ENCODE data around the gene ZNF407.

The ZNF407 gene

GRCh38 chr18:74715306-74715705 is 117.6 kb downstream of the ZNF407 start:
- Histone ChIP-seq H3K9me3 (no peaks in the 10 kb centered on the region), H3K27me3 (ENCODE audit: low read depth) (no peaks in the 10 kb centered on the region), H3K36me3 (replicated peaks) (no peaks in the 10 kb centered on the region), H3K4me1 (peaks cover 6% of the 10 kb centered on the region), H3K4me3 (no peak overlapping the region)
- DNase-seq (ENCODE audit: low spot score in 2 of 2): no peak
- in situ Hi-C loops (cut with MboI; ENCODE audit: low sequenced_read_pairs): no loop called here

DNA sequence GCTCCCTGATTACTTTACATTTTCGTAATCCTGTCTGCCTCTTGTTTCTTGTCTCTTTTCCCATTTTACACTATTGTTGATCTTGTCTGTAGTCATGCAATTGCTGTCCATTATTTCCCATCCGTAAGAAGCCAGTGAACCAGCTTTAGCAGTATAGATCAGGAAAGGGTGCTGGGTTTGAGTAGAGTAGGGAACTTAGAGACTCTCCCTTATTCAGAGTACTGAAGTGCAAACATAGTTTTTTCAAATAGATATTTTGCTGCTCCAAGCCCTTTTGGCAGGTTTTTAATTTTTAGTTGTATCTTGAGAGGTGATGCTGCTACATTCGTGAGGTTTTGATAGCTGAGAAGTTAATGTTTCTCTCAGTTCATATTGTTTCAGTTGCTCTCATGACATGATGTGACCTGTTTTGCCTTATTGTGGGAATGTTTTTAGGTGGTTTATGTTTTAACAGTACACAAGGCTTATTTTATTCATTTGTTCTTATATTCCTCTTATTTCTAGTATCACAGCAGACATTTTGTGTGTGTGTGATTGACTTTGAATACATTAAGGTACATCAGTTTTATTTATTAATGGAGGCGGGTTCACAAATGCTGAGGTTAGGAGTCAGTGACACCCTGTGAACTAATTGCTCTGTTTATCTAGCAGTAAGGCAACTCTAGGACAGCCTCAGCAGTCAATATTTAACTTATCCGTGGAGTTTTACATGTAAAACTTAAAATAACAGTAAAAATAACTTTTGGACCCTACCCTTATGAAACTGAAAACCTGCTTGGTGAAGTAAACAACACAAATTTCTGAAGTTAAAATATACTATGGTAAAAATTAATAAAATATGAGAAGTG is 118.4 kb downstream of the ZNF407 start:
- no peak for DNase-seq (ENCODE audit: low spot score in 2 of 2)
- Histone ChIP-seq H3K9me3 (no peaks in the 10 kb centered on the region), H3K4me1 (peaks cover 6% of the 10 kb centered on the region), H3K27me3 (ENCODE audit: low read depth) (no peaks in the 10 kb centered on the region), H3K4me3 (no peak overlapping the region), H3K36me3 (replicated peaks) (no peaks in the 10 kb centered on the region)
- in situ Hi-C loops (cut with MboI; ENCODE audit: low sequenced_read_pairs): no loop called here

DNA sequence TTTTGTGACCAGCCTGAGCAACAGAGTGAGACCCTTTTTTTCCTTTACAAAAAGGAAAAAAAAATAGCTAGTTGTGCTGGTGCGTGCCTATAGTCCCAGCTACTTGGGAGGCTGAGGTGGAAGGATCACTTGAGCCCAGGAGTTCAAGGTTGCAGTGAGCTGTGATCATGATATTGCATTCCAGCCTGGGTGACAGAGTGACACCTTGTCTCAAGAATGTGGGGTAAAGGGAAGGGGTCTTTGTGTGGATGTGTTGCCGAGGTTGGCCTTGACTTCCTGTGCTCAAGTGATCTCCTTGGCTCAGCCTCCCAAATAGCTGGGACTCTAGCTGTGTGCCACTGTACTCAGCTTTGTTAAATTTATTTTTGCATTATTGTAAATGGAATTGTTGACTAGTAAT is 120.6 kb downstream of the ZNF407 start:
- in situ Hi-C loops (cut with MboI; ENCODE audit: low sequenced_read_pairs): no loop called here
- no peaks in the 10 kb centered on the region for H3K36me3 ChIP-seq (replicated peaks)
- H3K9me3 ChIP-seq: no peaks in the 10 kb centered on the region
- no peak overlapping the region for H3K4me3 ChIP-seq
- H3K27me3 ChIP-seq (ENCODE audit: low read depth): no peaks in the 10 kb centered on the region
- DNase-seq (ENCODE audit: low spot score in 2 of 2): no peak
- H3K4me1 ChIP-seq: peaks cover 6% of the 10 kb centered on the region

DNA sequence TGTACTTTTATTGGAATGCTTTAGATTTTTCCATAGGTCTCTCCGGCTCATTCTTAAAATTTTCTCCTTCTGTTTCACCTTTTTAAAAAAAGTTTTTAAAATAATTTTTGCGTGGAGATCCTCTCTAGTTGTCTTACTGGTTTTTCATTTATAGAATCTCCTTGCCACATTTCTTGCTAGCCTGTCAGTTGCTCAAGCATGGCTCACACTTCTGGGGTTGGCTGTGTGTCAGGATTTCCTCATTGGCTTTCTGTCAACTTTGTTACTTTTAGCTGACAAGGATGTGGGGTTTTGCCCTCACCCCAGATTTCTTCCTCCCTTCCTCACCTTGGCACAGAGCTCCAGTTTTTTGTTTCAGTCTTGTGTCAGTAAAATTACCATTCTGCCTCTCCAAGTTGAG is 124.6 kb downstream of the ZNF407 start:
- in situ Hi-C loops (cut with MboI; ENCODE audit: low sequenced_read_pairs): no loop called here
- no peaks in the 10 kb centered on the region; the same call in 1 of the 2 replicates for H3K4me1 ChIP-seq
- no peaks in the 10 kb centered on the region for H3K9me3 ChIP-seq
- no peaks in the 10 kb centered on the region for H3K36me3 ChIP-seq (replicated peaks)
- no peak overlapping the region for H3K4me3 ChIP-seq
- no peak for DNase-seq (ENCODE audit: low spot score in 2 of 2)
- H3K27me3 ChIP-seq (ENCODE audit: low read depth): no peaks in the 10 kb centered on the region

GRCh38 chr18:74724186-74724585 is 126.5 kb downstream of the ZNF407 start:
- in situ Hi-C loops (cut with MboI; ENCODE audit: low sequenced_read_pairs): no loop called here
- no peaks in the 10 kb centered on the region for H3K27me3 ChIP-seq (ENCODE audit: low read depth)
- no peaks in the 10 kb centered on the region for H3K4me1 ChIP-seq
- H3K4me3 ChIP-seq: no peak overlapping the region
- no peaks in the 10 kb centered on the region for H3K9me3 ChIP-seq
- DNase-seq (ENCODE audit: low spot score in 2 of 2): no peak
- no peaks in the 10 kb centered on the region for H3K36me3 ChIP-seq (replicated peaks)

GRCh38 chr18:74725690-74726089 is 128.0 kb downstream of the ZNF407 start:
- in situ Hi-C loops (cut with MboI; ENCODE audit: low sequenced_read_pairs): no loop called here
- no peak for DNase-seq (ENCODE audit: low spot score in 2 of 2)
- Histone ChIP-seq H3K4me3 (no peak overlapping the region), H3K36me3 (replicated peaks) (no peaks in the 10 kb centered on the region), H3K9me3 (no peaks in the 10 kb centered on the region), H3K27me3 (ENCODE audit: low read depth) (no peaks in the 10 kb centered on the region), H3K4me1 (no peaks in the 10 kb centered on the region)

GRCh38 chr18:74728586-74728985 is 130.9 kb downstream of the ZNF407 start:
- Histone ChIP-seq H3K27me3 (ENCODE audit: low read depth) (no peaks in the 10 kb centered on the region), H3K4me3 (no peak overlapping the region), H3K4me1 (no peaks in the 10 kb centered on the region), H3K36me3 (replicated peaks) (no peaks in the 10 kb centered on the region), H3K9me3 (no peaks in the 10 kb centered on the region)
- DNase-seq (ENCODE audit: low spot score in 2 of 2): no peak
- in situ Hi-C loops (cut with MboI; ENCODE audit: low sequenced_read_pairs): no loop called here

DNA sequence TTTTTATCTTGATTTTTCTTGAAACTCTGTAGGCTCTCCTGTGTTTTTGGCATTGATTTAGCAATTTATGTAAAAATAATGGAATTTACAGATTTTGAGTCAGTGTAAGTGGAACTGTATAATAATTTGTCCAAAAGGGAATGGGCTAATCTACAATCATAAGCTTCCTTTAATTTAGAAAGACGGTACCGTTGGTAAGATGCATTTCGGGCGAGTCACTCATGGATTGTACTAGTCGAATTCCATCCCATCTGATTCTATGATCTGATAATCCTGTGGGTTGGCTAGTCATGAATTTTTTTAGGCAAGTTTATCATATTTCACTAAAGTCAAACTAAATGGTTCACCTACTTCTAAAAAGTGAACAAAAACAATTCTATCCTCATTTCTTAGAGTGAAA is 133.4 kb downstream of the ZNF407 start:
- Histone ChIP-seq H3K36me3 (replicated peaks) (no peaks in the 10 kb centered on the region), H3K9me3 (no peaks in the 10 kb centered on the region), H3K4me1 (no peaks in the 10 kb centered on the region), H3K27me3 (ENCODE audit: low read depth) (no peaks in the 10 kb centered on the region), H3K4me3 (no peak overlapping the region)
- in situ Hi-C loops (cut with MboI; ENCODE audit: low sequenced_read_pairs): no loop called here
- DNase-seq (ENCODE audit: low spot score in 2 of 2): no peak

GRCh38 chr18:74732380-74732779 is 134.7 kb downstream of the ZNF407 start:
- no peak for DNase-seq (ENCODE audit: low spot score in 2 of 2)
- Histone ChIP-seq H3K27me3 (ENCODE audit: low read depth) (no peaks in the 10 kb centered on the region), H3K9me3 (no peaks in the 10 kb centered on the region), H3K4me3 (no peak overlapping the region), H3K36me3 (replicated peaks) (no peaks in the 10 kb centered on the region), H3K4me1 (peaks cover 6% of the 10 kb centered on the region)
- in situ Hi-C loops (cut with MboI; ENCODE audit: low sequenced_read_pairs): no loop called here

DNA sequence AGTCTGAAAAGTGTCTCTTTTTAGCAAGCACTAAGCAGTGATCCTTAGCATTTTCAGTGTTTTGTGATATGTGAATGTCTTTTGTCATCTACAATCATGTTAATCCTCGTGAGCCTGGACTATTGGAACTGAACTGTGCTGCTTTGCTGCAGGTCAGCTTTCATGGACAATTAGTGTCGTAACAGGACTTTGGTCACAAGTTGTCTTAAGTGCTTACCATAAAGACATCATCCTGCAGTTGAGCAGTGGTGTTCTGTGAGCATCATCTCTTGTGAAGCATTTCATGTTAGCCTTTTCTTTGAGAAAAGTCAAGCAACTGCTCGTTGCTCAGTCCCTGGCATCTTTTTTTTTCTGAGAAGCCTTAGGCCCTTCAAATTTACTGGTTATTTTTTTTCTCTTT is 135.9 kb downstream of the ZNF407 start:
- no peaks in the 10 kb centered on the region for H3K9me3 ChIP-seq
- no peaks in the 10 kb centered on the region for H3K27me3 ChIP-seq (ENCODE audit: low read depth)
- in situ Hi-C loops (cut with MboI; ENCODE audit: low sequenced_read_pairs): no loop called here
- H3K4me1 ChIP-seq: peaks cover 7% of the 10 kb centered on the region
- no peaks in the 10 kb centered on the region for H3K36me3 ChIP-seq (replicated peaks)
- DNase-seq (ENCODE audit: low spot score in 2 of 2): no peak
- no peak overlapping the region for H3K4me3 ChIP-seq

DNA sequence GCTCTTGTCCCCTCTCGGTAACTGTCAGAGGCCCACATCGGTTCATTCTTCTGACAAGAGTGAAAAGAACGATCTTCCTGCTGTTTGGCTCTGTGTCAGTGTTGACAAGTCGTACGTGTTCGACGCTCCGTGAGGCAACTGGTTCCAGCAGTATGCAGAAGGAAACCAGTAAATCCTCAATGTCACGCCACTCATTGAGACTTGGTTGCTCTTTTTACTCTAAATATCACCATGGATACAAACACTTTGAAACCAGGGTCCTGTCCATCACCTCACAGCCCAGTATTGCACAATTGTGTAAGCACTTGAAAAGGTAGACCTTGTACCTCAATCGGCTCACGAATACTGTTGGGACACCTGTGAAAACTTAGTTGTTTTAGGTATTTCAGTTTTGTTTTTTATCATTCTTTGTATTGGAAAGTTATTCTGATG is 136.4 kb downstream of the ZNF407 start:
- H3K9me3 ChIP-seq: no peaks in the 10 kb centered on the region
- no peaks in the 10 kb centered on the region for H3K36me3 ChIP-seq (replicated peaks)
- H3K4me1 ChIP-seq: peaks cover 7% of the 10 kb centered on the region
- no peak for DNase-seq (ENCODE audit: low spot score in 2 of 2)
- in situ Hi-C loops (cut with MboI; ENCODE audit: low sequenced_read_pairs): no loop called here
- H3K27me3 ChIP-seq (ENCODE audit: low read depth): no peaks in the 10 kb centered on the region
- no peak overlapping the region for H3K4me3 ChIP-seq

DNA sequence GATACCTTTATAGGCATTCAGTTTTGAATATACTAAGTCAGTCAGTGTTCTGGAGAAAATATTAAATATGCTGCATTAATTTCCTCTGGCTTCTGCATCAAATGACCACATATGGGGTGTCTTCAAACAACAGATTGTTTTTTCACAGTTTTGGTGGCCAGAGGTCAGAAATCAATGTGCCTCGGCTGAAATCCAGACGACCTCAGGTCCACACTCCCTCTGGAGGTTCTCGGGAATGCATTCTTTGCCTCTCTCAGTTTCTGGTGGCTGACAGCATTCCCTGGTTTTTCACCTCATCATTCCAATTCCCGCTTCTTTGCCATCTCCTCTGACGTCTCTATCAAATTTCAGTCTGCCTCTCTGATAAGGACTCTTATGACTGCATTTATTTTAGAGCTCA is 142.3 kb downstream of the ZNF407 start:
- Histone ChIP-seq H3K9me3 (no peaks in the 10 kb centered on the region), H3K4me3 (no peak overlapping the region), H3K27me3 (ENCODE audit: low read depth) (no peaks in the 10 kb centered on the region), H3K36me3 (replicated peaks) (no peaks in the 10 kb centered on the region), H3K4me1 (peaks cover 7% of the 10 kb centered on the region)
- in situ Hi-C loops (cut with MboI; ENCODE audit: low sequenced_read_pairs): no loop called here
- no peak for DNase-seq (ENCODE audit: low spot score in 2 of 2)

- H3K4me1 ChIP-seq: no peaks in the 10 kb centered on the region
- in situ Hi-C loops (cut with MboI; ENCODE audit: low sequenced_read_pairs): no loop called here
- no peaks in the 10 kb centered on the region for H3K27me3 ChIP-seq (ENCODE audit: low read depth)
- H3K4me3 ChIP-seq: no peak overlapping the region
- DNase-seq (ENCODE audit: low spot score in 2 of 2): no peak
- no peaks in the 10 kb centered on the region for H3K9me3 ChIP-seq
- no peaks in the 10 kb centered on the region for H3K36me3 ChIP-seq (replicated peaks)
These were observed 145.0 kb downstream of the ZNF407 start for GRCh38 chr18:74742573-74743243.

DNA sequence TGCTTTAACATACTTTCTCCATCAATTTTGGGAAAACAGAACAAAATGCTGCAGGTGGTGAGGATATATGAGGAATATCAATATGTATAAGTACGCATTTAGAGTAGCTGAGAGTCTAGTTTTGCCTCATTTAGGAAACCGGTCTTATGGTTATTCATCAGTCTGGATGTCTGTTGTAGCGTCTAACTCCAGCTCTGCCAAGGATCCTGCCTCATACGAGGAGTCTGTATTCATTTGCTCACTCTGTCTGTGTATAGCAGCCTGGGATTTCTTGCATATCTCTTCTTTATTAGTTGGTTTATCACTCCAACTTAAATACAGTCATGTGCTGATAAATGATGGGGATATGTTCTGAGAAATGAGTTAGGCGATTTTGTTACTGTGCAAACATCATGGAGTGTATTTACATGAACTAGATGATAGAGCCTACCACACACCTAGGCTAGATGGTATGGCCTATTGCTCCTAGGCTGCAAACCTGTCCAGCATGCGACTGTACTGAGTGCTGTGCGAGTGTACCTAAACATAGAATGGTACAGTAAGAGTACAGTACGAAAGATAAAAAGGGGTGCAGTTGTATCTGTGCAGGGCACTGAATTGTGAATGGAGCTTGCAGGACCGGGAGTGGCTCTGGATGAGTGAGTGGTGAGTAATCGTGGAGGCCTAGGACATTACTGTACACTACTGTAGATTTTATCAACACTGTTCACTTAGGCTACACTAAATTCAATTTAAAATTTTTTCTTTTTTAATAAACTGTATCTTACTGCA is 148.1 kb downstream of the ZNF407 start:
- peaks cover 4% of the 10 kb centered on the region; the same call in 1 of the 2 replicates for H3K4me1 ChIP-seq
- no peak overlapping the region for H3K4me3 ChIP-seq
- H3K9me3 ChIP-seq: no peaks in the 10 kb centered on the region
- DNase-seq (ENCODE audit: low spot score in 2 of 2): no peak
- in situ Hi-C loops (cut with MboI; ENCODE audit: low sequenced_read_pairs): no loop called here
- H3K27me3 ChIP-seq (ENCODE audit: low read depth): no peaks in the 10 kb centered on the region
- no peaks in the 10 kb centered on the region for H3K36me3 ChIP-seq (replicated peaks)
